ENCODE data around the gene FBN2.

DNA sequence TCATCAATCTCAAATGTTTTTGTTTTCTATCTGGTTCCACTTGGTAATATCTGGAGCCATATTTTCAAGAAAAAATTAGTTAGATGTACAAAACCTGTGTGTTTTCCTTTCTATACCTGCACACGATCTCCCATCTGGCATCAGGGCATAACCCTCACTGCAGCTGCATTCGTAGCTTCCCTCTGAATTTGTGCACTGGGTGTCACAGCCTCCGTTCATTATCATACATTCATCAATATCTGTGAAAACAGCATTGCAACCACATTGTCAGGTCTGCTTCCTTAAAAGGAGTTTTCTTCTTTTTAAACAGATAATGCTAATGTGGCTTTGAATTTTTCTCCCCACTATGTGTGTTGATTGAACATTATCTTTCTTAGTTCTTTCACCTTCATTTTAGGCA, 202.7 kb downstream of the FBN2 start:
- TF ChIP-seq EP300 (IDR thresholded peaks at IDR 0.05) (no peak), POLR2A (IDR thresholded peaks at IDR 0.05) (no peak)
- TF ChIP-seq, protein P1, sequence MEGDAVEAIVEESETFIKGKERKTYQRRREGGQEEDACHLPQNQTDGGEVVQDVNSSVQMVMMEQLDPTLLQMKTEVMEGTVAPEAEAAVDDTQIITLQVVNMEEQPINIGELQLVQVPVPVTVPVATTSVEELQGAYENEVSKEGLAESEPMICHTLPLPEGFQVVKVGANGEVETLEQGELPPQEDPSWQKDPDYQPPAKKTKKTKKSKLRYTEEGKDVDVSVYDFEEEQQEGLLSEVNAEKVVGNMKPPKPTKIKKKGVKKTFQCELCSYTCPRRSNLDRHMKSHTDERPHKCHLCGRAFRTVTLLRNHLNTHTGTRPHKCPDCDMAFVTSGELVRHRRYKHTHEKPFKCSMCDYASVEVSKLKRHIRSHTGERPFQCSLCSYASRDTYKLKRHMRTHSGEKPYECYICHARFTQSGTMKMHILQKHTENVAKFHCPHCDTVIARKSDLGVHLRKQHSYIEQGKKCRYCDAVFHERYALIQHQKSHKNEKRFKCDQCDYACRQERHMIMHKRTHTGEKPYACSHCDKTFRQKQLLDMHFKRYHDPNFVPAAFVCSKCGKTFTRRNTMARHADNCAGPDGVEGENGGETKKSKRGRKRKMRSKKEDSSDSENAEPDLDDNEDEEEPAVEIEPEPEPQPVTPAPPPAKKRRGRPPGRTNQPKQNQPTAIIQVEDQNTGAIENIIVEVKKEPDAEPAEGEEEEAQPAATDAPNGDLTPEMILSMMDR (IDR thresholded peaks at IDR 0.05), result no peak
